Daoy (cell line): ENCODE data around the gene MVK. TPM values are rescaled to one million over a fixed set of nuclear protein-coding genes. Genes with fewer than 3 reads are reported as not detected.

Experiments
- DNase-seq: peaks from one replicate; pipeline ENCODE4 v3.0.0-alpha.2; 2015; ENCODE audit warnings: low read depth
- total RNA-seq: library from RNA; depleted of rRNA; stranded (reverse); fragments of >200 nt; shearing (Covaris generic); gene quantifications from 2 replicates; pipeline ENCODE4 v1.2.3, GENCODE V29; 2014

The MVK gene
- total RNA-seq, 1 experiment from 2014 or later: 23.6 TPM

DNA sequence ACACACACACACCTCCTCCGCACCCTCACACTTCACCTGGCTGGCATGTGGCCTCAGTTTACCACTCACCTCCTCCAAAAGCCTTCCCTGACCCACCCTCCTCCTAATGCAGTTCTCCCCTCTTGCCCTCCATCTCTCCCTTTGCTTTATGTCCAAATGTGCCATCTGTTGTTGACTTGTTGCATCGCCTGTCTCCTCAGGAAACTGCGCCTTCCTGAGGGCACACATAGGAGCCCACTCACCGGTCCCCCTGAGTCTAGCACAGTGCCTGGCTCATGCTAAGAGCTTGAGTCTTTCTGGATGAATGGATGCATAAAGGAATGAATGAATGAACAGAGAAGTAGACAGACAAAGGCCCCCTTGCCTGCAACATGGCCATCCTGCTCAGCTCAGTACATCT, 34.0 kb downstream of the MVK start:
- DNase-seq: no peak

DNA sequence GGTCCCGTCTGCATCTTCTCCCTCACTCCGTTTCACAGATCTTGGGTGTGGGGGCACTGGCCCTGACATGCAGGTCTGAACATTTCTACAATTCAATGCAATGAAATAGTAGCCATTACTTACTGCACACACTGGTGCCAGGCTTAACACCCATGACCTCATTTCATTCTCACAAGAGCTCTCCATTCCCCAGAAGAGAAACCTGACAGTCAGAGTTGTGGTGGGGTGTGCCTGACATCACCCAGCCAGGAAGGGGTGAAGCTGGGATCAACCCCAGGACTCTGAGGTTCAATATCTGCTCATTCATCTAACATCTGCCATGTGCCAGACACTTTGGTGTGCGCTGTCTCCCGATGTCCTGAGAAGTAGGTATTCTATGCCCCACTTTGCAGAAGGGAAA, 34.7 kb downstream of the MVK start:
- DNase-seq: no peak

GRCh38 chr12:109608793-109609192, 35.2 kb downstream of the MVK start:
- no peak for DNase-seq

DNA sequence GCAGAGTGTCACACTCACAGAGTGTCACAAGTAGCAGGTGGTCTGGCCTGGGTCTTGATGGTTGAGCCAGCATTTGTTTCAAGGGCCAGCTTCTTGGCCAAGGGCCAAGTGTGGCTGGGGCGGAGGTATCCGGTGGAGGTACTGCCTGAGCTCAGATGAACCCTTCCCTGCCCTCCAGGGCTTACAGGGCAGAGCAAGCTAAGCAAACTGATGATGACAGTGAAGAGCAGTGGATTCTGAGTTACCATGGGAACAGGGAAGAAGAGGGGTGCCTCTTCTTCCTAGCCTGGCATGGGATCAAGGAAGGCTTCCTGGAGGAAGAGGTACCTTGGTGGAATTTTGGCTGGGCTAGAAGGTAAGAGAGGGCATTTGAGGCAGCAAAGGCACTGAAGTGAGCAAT, 35.7 kb downstream of the MVK start:
- no peak for DNase-seq

DNA sequence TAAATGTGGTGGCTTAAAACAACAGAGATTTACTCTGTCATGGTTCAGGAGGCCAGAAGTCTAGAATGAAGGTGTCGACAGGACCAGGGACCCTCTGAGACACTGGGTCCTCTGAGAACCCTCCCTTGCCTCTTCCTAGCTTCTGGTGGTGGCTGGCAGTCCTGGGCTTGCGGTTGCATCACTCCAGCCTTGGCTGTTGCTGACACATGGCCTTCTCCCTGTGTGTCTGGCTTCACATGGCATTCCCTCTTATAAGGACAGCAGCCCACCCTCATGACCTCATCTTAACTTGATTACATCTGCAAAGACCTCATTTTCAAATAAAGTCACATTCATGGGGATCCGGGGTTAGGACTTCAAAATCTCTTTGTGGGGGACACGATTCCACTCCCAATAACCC, 36.9 kb downstream of the MVK start:
- no peak for DNase-seq

GRCh38 chr12:109611223-109611622, 37.6 kb downstream of the MVK start:
- no peak for DNase-seq

GRCh38 chr12:109612003-109612402, 38.4 kb downstream of the MVK start:
- no peak for DNase-seq

- peak; percentile 32 for DNase-seq
Observed at GRCh38 chr12:109612975-109613502, 39.4 kb downstream of the MVK start.

DNA sequence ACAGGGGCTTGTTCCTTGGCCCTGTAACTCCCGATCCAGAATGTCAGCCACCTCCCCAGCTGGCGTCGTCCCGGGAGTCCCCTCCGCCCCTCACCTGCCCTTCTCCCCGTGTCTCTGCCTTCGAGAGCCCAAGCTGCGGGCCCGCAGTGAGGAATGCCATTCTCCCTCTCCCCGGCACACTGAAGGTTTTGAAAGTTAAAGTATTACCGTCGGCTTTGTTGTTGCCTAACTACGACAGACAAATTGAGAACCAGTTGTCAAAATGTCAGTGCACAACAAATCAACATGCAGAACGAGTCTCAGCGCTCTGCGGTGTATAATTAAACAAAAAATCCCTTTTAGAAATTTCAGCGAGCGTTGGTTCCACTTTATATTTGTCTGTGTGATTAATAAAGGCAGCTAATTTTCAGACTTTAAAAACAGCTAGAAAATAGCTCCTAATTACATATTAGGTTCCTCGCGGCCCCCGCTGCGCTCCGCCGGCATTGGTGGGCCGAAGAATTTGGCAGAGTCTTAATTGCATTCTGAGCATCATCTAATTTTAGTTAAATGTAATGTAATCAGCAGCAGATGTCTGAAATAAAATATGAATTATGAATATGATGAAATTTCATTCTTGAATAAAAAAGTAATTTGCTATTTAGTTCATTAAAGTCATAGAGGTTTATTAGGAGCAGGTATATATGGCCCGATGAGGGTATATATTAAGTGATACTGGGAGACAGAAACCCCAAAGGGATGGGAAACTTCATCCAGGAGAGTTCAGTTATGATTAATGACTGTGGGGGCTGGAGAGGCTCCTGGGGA, 40.3 kb downstream of the MVK start:
- DNase-seq: no peak

DNA sequence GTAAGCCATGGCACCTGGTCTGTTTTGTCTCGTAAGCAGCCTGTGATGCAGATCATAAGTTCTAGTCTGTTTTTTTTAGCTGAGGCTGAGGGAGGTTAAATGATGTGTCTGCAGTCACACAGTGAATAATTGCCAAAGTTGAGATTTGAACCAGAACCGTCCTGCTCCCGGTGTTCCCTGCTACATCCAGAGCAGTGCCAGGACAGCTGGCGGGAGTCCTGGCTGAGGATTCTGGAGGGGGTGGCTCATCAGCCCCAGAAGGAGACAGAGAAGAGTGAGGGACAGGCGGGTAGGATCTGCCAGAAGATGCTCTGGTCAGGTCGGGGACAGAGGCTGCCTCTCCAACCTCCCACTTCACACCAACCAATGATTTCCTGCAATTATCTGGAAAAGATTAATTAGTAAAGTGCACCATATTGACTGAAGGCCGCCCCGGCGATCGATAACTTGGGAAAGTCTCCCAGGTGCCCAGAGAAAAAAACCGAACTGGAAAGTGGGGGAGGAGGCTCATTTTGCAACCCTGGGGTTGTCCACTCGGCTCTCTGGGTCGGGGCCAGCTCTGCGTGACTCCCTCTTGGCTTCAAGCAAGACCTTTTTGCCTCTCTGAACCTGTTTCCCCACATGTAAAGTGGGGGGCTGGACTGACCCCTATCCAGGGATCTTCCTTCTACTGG, 42.1 kb downstream of the MVK start:
- no peak for DNase-seq

GRCh38 chr12:109617491-109617890, 43.9 kb downstream of the MVK start:
- DNase-seq: no peak

DNA sequence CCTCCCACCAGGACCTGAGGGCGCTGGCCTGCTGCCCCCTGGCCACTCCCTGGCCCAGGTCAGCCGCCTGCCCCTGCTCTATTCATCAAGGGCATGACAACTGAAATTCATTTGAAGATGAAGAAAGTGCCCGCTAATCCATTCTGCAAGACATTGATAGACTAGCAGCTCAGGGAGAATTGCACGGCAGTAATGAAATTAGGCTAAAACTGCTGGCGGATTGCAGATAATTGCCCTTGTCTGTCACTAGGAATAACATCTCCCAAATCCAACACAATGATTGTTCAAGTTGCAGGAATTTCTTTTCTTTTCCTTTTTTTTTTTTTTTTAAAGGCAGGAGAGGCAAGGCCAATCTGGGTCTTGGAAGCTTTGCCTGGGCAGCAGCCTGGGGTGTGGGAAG, 44.5 kb downstream of the MVK start:
- DNase-seq: no peak

GRCh38 chr12:109619002-109619604, 45.5 kb downstream of the MVK start:
- no peak for DNase-seq

GRCh38 chr12:109621211-109621694, 47.7 kb downstream of the MVK start:
- no peak for DNase-seq

DNA sequence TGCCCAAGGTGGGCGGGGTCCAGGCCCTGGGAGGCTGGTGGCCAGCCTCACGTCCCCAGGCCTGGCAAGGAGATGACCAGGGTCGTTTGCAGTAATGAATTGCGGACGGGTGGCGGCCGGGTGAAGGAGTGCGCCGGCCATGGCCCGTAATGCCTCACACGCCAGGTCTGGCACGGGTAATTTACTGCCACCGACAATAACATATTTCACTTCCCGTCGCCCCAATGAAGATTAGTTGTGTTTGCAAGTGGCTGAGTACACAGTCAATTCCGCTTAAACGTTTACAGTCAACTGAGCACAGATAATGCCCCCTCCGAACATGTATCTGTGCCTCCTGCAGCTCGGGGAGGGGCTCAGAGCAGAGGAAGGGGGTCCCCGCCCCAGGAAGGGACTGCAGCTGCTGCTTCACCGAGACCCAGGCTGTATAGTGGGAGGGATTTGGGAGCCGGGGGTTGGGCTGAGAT, 48.3 kb downstream of the MVK start:
- no peak for DNase-seq

DNA sequence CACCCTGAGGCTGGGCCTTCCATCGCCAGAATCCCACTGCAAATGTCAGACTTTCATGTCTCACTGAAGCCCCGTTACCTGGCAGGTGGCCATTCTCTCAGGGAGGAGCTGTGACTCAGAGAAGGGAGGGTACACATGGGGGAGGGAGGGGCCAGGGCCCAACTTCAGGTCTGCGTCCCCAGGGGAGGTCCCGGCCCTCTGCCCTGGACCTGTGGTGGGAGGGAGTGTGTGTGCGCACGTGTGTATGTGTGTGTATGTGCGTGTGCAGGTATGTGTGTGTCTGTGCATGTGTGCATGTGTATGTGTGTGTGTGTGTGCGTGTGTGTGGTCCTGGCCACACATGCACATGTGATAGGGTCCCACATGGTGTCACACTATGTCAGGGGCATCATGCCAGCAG, 50.9 kb downstream of the MVK start:
- peak; percentile 51 for DNase-seq

- peak; percentile 40 for DNase-seq
Observed at GRCh38 chr12:109625131-109625559, 51.6 kb downstream of the MVK start.

- DNase-seq: no peak
Observed at GRCh38 chr12:109625749-109626377, 52.3 kb downstream of the MVK start.

DNA sequence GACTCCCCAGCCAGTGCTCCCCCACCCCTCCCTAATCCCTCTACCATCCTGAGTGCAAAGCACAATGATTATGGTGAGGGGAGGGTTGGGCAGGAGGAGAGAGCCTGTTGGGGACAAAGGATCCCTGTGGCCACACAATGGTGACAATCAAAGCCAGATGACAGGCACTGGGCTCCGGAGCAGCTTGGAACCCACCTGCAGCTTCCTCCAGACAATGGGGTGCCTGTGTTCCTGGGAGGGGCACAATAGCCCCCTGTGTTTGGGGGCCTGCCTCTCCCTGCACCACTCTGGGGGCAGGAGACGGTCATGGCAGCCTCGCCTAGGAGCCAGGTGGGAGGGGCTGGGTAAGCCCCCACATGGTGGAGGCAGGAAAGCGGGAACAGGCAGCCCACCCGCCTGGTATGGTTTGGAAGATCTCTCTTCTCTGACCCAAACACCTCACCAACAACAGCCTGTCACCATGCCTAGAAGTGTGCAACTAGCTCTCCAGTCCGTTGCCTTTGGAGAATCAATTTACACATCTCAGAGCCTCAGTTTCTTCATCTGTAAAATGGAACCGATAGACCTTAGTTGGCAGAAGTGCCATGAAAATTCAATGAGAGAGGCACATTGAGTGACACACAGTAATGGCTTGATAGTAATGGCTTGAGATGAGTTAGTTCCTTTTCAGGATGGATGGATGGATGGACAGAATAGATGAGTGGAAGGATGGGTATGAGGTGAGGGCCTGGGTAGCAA, 53.0 kb downstream of the MVK start:
- DNase-seq: no peak

DNA sequence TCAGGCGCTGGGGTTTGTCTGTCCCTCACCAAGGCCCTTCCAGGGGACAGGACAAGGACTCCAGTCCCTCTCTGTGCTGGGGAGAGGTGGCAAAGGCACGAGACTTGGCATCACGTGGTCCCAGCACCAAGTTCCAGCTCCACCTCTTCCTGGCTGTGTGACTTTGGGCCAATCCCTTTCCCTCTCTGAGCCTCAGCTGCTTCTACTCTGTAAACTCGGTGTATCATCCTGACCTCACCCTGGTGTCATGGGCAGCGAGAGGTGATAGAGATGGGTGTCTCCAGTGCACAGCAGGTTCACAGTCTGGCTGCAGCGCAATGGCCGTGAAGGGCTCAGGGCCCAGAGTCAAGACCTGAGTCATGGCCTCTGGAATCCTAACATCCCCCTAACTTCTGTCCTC, 54.0 kb downstream of the MVK start:
- peak; percentile 33 for DNase-seq

DNA sequence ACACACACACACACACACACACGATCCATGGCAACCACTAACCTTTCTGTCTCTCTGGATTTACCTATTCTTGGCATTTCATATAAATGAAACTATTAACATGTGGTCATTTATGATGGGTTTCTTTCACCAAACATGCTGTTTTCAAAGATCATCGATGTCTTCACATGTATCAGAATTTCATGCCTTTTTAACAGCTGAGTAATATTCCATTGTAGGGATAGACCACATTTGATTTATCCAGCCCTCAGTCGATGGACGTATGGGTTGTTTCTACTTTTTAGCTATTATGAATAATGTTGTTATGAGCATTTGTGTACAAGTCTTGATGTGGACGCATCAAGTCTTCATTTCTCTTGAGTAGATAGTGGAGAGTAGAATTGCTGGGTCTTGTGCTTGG, 56.5 kb downstream of the MVK start:
- no peak for DNase-seq
